BLaER1 (cell line): Measurements from ENCODE around the gene NR3C1.

Experiments
- H3K27ac ChIP-seq: shearing (Covaris generic); formaldehyde crosslinking; 2 replicates; pipeline ENCODE4 v1.8.1; 2022
- H3K27me3 ChIP-seq: shearing (Covaris generic); formaldehyde crosslinking; 2 replicates; pipeline ENCODE4 v1.8.1; 2022
- H3K36me3 ChIP-seq: shearing (Covaris generic); formaldehyde crosslinking; 2 replicates; pipeline ENCODE4 v1.8.1; 2022
- H3K4me1 ChIP-seq: shearing (Covaris generic); formaldehyde crosslinking; 2 replicates; pipeline ENCODE4 v1.8.1; 2022
- H3K4me2 ChIP-seq: shearing (Covaris generic); formaldehyde crosslinking; 2 replicates; pipeline ENCODE4 v1.8.1; 2022
- H3K4me3 ChIP-seq: shearing (Covaris generic); formaldehyde crosslinking; 2 replicates; pipeline ENCODE4 v1.8.1; 2022
- H3K9ac ChIP-seq: shearing (Covaris generic); formaldehyde crosslinking; 2 replicates; pipeline ENCODE4 v1.8.1; 2022
- H3K9me3 ChIP-seq: shearing (Covaris generic); formaldehyde crosslinking; 2 replicates; pipeline ENCODE4 v1.8.1; 2022
- H4K20me1 ChIP-seq: shearing (Covaris generic); formaldehyde crosslinking; 2 replicates; pipeline ENCODE4 v1.8.1; 2022
- Cebpa-rat ChIP-seq: shearing (Covaris generic); IDR thresholded peaks from 2 replicates; pipeline ENCODE4 v1.8.1; 2022

The NR3C1 gene

GRCh38 chr5:143233031-143233430 is 170.5 kb downstream of the NR3C1 start:
- H3K4me1 ChIP-seq = peaks cover 19% of the 10 kb centered on the region
- H3K36me3 ChIP-seq = no peaks in the 10 kb centered on the region
- no peak overlapping the region for H3K4me2 ChIP-seq
- H3K27ac ChIP-seq = no peak overlapping the region
- H4K20me1 ChIP-seq = no peaks in the 10 kb centered on the region
- H3K4me3 ChIP-seq = no peak overlapping the region
- no peak for TF ChIP-seq Cebpa-rat
- no peaks in the 10 kb centered on the region for H3K27me3 ChIP-seq
- H3K9ac ChIP-seq = no peak overlapping the region
- 0 out of 2 replicates have a peak, but pooled peaks cover 2% of the 10 kb centered on the region for H3K9me3 ChIP-seq

GRCh38 chr5:143231973-143232812 is 171.3 kb downstream of the NR3C1 start:
- no peaks in the 10 kb centered on the region for H4K20me1 ChIP-seq
- H3K9me3 ChIP-seq = no peaks in the 10 kb centered on the region
- TF ChIP-seq Cebpa-rat = no peak
- peaks cover 19% of the 10 kb centered on the region for H3K4me1 ChIP-seq
- H3K27ac ChIP-seq = no peak overlapping the region
- H3K36me3 ChIP-seq = no peaks in the 10 kb centered on the region
- H3K9ac ChIP-seq = no peak overlapping the region
- no peak overlapping the region for H3K4me2 ChIP-seq
- H3K27me3 ChIP-seq = no peaks in the 10 kb centered on the region
- H3K4me3 ChIP-seq = no peak overlapping the region

- H3K36me3 ChIP-seq = no peaks in the 10 kb centered on the region
- H3K4me1 ChIP-seq = peaks cover 19% of the 10 kb centered on the region
- TF ChIP-seq Cebpa-rat = no peak
- H3K4me3 ChIP-seq = no peak overlapping the region
- H3K27me3 ChIP-seq = no peaks in the 10 kb centered on the region
- no peak overlapping the region for H3K4me2 ChIP-seq
- no peak overlapping the region for H3K27ac ChIP-seq
- H3K9ac ChIP-seq = no peak overlapping the region
- H3K9me3 ChIP-seq = no peaks in the 10 kb centered on the region
- H4K20me1 ChIP-seq = no peaks in the 10 kb centered on the region
Observed at GRCh38 chr5:143231416-143231815, 172.1 kb downstream of the NR3C1 start.

- Histone ChIP-seq H3K4me3 (no peak overlapping the region), H3K4me1 (peaks cover 19% of the 10 kb centered on the region), H3K27ac (no peak overlapping the region), H3K9ac (no peak overlapping the region), H4K20me1 (no peaks in the 10 kb centered on the region), H3K27me3 (no peaks in the 10 kb centered on the region), H3K9me3 (no peaks in the 10 kb centered on the region), H3K4me2 (peak overlapping the region; percentile 67), H3K36me3 (no peaks in the 10 kb centered on the region)
- TF ChIP-seq Cebpa-rat = no peak
Observed at GRCh38 chr5:143230676-143230996, 172.8 kb downstream of the NR3C1 start.

GRCh38 chr5:143229896-143230675 is 173.4 kb downstream of the NR3C1 start:
- peak overlapping the region; percentile 54 for H3K27ac ChIP-seq
- no peaks in the 10 kb centered on the region for H3K9me3 ChIP-seq
- H3K36me3 ChIP-seq = no peaks in the 10 kb centered on the region
- peak overlapping the region; percentile 67 for H3K4me2 ChIP-seq
- H4K20me1 ChIP-seq = no peaks in the 10 kb centered on the region
- H3K4me1 ChIP-seq = peaks cover 19% of the 10 kb centered on the region
- H3K27me3 ChIP-seq = no peaks in the 10 kb centered on the region
- no peak overlapping the region for H3K4me3 ChIP-seq
- TF ChIP-seq Cebpa-rat = no peak
- 0 out of 2 replicates have a peak overlapping the region, but pooled peaks have one; percentile 1 for H3K9ac ChIP-seq

- no peaks in the 10 kb centered on the region for H3K27me3 ChIP-seq
- no peak for TF ChIP-seq Cebpa-rat
- no peak overlapping the region for H3K4me3 ChIP-seq
- peak overlapping the region; percentile 67 for H3K4me2 ChIP-seq
- H3K9me3 ChIP-seq = no peaks in the 10 kb centered on the region
- peaks cover 19% of the 10 kb centered on the region for H3K4me1 ChIP-seq
- H3K9ac ChIP-seq = no peak overlapping the region
- peak overlapping the region; percentile 54 for H3K27ac ChIP-seq
- no peaks in the 10 kb centered on the region for H4K20me1 ChIP-seq
- no peaks in the 10 kb centered on the region; the same call in 1 of the 2 replicates for H3K36me3 ChIP-seq
Observed at GRCh38 chr5:143229426-143229895, 174.0 kb downstream of the NR3C1 start.

- no peak overlapping the region for H3K27ac ChIP-seq
- no peaks in the 10 kb centered on the region for H3K27me3 ChIP-seq
- no peak overlapping the region for H3K4me3 ChIP-seq
- H3K4me1 ChIP-seq = peaks cover 19% of the 10 kb centered on the region
- no peak for TF ChIP-seq Cebpa-rat
- H3K36me3 ChIP-seq = peaks cover 1% of the 10 kb centered on the region
- no peaks in the 10 kb centered on the region for H4K20me1 ChIP-seq
- no peak overlapping the region for H3K9ac ChIP-seq
- no peaks in the 10 kb centered on the region for H3K9me3 ChIP-seq
- H3K4me2 ChIP-seq = peak overlapping the region; percentile 67
Observed at GRCh38 chr5:143228597-143229293, 174.7 kb downstream of the NR3C1 start.
